Mucosa of descending colon (tissue), 3 donors: ENCODE results near the gene ATF7IP. TPM values are rescaled to one million over a fixed set of nuclear protein-coding genes. Genes with fewer than 3 reads are reported as not detected.

Source experiments
- ATAC-seq: fragments of 200-7000 bp; cut with Tn5 transposase; one replicate; pipeline ENCODE4 v1.9.1; 2020; ENCODE audit warnings: mild to moderate bottlenecking, moderate library complexity
- DNase-seq, 3 donors: peaks; one replicate each; pipeline ENCODE4 v3.0.0-alpha.2; 2020
- H3K36me3 ChIP-seq: fragments of 200-600 bp; one replicate; pipeline ENCODE4 v1.8.0; 2021; ENCODE audit warnings: low read depth, mild to moderate bottlenecking
- H3K4me1 ChIP-seq: fragments of 200-600 bp; one replicate; pipeline ENCODE4 v1.8.0; 2021; ENCODE audit warnings: low read depth, mild to moderate bottlenecking
- H3K4me3 ChIP-seq: fragments of 200-600 bp; one replicate; pipeline ENCODE4 v1.8.0; 2021; ENCODE audit warnings: mild to moderate bottlenecking
- H3K9me3 ChIP-seq: fragments of 200-600 bp; one replicate; pipeline ENCODE4 v1.8.0; 2021; ENCODE audit warnings: mild to moderate bottlenecking
- intact Hi-C, 2 donors: fragments of 100-400 bp; cut with DNase I in 1 of 2; cut with micrococcal nuclease in 1 of 2; formaldehyde crosslinking; loops; one replicate each; pipeline versions ENCODE4 v1.11.0 to v1.11.1; 2022; cut with DNase I, micrococcal nuclease
- total RNA-seq, 3 donors: library from RNA; stranded (reverse); fragmentation: NEBNext Ultra II Directional in 2 of 3; extraction: Animal tissue kit (Norgen Biotek cat#: 25700) in 2 of 3; gene quantifications; one replicate each; pipeline versions ENCODE4 v1.2.1 to v1.2.4, GENCODE V29; 2021 to 2023
- TF ChIP-seq, protein P1 (sequence below): fragments of 200-600 bp; IDR thresholded peaks from one replicate; pipeline ENCODE4 v1.8.0; 2022; ENCODE audit warnings: antibody characterized with exemption, mild to moderate bottlenecking
- donor health status: DM: no; HTN: no; CAD: no; lungs with moderate emphysema.
- donor health status: DM: no; HTN: no; CAD: no.
- donor health status: DM: no; HTN: yes; CAD: no.

The ATF7IP gene
- total RNA-seq, 3 donors from 2014 or later: 40.3 to 84.1 (median 63.2) TPM

DNA sequence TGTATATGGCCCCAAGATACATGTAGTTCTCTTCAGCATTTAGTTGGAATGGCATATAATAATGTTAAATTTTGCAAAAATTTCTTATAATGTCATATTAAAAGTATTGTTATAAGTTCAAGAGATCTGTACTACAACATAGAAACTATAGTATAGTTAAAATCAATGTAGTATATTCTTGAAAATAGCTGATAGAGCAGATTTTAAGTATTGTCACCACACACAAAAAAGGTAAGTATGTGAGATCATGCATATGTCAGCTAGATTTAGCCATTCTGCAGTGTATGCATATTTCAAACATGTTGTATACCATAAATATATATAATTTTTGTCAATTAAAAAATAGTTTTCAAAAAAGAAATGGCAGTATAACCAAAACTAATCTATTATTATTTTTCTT, 115.7 kb downstream of the ATF7IP start:
- Histone ChIP-seq H3K4me1 (no peaks in the 10 kb centered on the region), H3K4me3 (no peak overlapping the region), H3K9me3 (no peaks in the 10 kb centered on the region), H3K36me3 (peaks cover 7% of the 10 kb centered on the region)
- DNase-seq (no peak), ATAC-seq (no peak)
- intact Hi-C loops: no loop called here
- TF ChIP-seq, protein P1, sequence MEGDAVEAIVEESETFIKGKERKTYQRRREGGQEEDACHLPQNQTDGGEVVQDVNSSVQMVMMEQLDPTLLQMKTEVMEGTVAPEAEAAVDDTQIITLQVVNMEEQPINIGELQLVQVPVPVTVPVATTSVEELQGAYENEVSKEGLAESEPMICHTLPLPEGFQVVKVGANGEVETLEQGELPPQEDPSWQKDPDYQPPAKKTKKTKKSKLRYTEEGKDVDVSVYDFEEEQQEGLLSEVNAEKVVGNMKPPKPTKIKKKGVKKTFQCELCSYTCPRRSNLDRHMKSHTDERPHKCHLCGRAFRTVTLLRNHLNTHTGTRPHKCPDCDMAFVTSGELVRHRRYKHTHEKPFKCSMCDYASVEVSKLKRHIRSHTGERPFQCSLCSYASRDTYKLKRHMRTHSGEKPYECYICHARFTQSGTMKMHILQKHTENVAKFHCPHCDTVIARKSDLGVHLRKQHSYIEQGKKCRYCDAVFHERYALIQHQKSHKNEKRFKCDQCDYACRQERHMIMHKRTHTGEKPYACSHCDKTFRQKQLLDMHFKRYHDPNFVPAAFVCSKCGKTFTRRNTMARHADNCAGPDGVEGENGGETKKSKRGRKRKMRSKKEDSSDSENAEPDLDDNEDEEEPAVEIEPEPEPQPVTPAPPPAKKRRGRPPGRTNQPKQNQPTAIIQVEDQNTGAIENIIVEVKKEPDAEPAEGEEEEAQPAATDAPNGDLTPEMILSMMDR: no peak

DNA sequence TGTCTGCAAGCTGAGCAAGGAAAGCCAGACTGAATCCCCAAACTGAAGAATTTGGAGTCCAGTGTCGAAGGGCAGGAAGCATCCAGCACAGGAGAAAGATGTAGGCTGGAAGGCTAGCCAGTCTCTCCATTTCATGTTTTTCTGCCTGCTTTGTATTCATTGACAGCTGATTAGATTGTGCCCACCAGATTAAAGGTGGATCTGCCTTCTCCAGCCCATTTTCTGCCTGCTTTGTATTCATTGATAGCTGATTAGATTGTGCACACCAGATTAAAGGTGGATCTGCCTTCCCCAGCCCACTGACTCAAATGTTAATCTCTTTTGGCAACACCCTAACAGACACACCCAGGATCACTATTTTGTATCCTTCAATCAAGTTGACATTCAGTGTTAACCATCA, 116.9 kb downstream of the ATF7IP start:
- TF ChIP-seq, protein P1: no peak

DNA sequence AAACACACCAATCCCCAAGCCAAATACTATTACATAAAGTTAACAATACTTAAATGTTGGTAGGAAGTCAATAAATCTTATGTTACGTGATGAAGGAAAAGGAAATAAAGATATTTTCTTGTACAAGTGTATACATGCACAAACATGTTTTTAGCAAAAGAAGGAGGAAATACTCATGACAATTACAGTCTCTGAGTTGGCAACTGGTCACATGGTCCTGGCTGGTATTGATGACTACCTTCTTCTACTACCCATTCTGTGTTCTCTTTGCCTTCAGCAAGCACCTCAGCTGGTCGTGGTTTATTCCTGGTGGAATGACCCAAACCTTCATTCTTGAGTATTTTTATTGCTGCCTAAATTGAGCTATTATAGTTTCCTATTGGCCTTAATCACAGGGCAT, 117.4 kb downstream of the ATF7IP start:
- Histone ChIP-seq H3K4me3 (no peak overlapping the region), H3K36me3 (peaks cover 7% of the 10 kb centered on the region), H3K4me1 (no peaks in the 10 kb centered on the region), H3K9me3 (no peaks in the 10 kb centered on the region)
- intact Hi-C loops: no loop called here
- DNase-seq (no peak), ATAC-seq (no peak)
- TF ChIP-seq, protein P1: no peak

More for the DNA sequence above, 116.9 kb downstream of the ATF7IP start:
- H3K9me3 ChIP-seq: no peaks in the 10 kb centered on the region
- peaks cover 7% of the 10 kb centered on the region for H3K36me3 ChIP-seq
- H3K4me3 ChIP-seq: no peak overlapping the region
- no peaks in the 10 kb centered on the region for H3K4me1 ChIP-seq
- intact Hi-C loops: no loop called here
- ATAC-seq (no peak), DNase-seq (no peak)

DNA sequence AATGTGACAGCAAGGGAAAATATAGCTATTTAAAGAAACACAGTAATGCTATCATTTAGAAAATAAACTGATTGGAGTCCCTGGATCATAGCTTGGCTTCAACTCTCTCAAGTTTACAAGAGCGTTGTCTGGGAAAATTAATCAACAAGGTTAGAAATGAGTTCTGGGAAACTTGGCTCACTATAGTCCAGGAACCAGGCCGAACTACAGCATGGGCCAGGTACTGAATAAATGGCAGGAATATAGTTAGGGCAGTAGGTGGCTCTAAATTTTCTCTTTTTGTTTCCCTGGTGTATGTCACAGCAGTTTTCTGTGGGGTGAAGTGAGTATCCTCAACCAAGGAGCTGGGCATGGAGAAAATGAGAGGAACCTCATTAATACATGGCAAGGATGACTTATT, 129.8 kb downstream of the ATF7IP start:
- intact Hi-C loops: no loop called here
- Histone ChIP-seq H3K4me3 (no peak overlapping the region), H3K4me1 (no peaks in the 10 kb centered on the region), H3K9me3 (no peaks in the 10 kb centered on the region), H3K36me3 (no peaks in the 10 kb centered on the region)
- TF ChIP-seq, protein P1: no peak
- no peak for ATAC-seq
- no peak for DNase-seq

DNA sequence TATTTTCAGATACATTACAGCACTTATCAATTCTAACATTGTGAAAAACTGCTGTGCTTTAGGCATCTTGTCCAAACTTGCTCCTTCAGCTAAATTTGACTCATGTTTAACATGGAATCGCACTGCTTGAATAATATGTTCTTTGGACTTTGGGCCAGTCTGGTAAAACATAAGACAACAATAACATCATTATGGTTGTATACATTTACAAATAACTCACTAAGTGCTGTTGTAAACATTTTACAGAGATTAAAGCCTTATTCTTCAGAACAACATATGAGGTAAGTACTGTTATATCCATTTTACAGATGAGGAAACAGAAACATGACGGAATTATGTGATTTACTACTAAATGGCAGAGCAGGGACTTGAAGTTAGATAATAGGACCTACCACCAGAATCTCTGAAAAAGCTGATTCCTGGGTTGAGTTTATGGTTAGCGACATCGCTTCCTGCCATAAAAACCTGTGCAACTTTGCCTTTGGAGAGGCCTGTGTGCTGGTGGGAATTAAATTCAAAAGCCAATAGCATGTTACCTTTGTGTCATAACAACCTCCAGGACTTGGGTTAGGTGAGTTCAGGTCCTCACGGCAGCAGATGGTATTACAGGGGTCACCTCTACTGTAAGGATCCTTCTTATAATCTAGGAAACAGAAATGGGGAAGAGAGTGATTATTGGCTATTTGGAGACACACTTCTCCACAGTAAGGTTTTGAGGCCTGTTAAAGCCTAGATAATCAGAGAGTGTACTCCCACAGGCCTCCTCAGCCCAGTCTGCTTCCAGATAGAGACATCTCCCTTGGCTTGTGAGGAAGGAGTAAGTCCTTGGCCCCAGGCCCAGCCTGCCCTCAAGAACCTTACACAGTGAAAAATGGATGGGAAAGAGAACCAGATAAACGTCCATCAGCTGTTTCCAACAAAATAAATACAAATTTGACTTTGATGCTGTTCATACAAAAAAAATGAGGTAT, 140.4 kb downstream of the ATF7IP start:
- Histone ChIP-seq H3K9me3 (no peaks in the 10 kb centered on the region), H3K36me3 (no peaks in the 10 kb centered on the region), H3K4me3 (no peak overlapping the region), H3K4me1 (no peaks in the 10 kb centered on the region)
- ATAC-seq (peak; percentile 72), DNase-seq (no peak)
- TF ChIP-seq, protein P1: no peak
- intact Hi-C loops: no loop called here
